ENCODE results near the gene CYFIP1. TPM values are rescaled to one million over a fixed set of nuclear protein-coding genes. Genes with fewer than 3 reads are reported as not detected.

The CYFIP1 gene
- total and polyA plus RNA-seq, 2 of the 13 experiments (the other 11 are each of a cell fraction or from before 2014, with no cell fraction given) = 38.1 to 58.3 TPM

DNA sequence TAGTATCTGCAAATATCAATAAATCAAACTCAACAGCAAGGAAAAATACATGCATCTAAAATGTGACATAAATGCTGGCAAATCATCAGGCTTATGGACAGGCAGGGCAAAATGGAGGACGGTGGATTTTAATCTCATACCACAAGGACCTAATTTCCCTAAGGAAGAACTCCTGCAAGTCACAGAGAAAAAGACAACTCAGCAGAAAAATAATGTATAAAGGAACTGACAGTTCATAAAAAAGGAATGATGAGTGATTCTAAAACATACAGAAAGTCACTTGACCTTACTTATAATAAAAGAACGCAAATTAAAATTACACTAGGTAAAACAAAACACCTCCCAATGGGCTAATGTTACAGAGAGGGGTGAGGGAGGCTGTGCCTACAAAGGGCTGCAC, 42.0 kb upstream of the CYFIP1 start:
- ATAC-seq (no peak), FAIRE-seq (no peak), DNase-seq (ENCODE audit: low spot score) (no peak)
- Histone ChIP-seq H2AFZ (ENCODE audit: low read length) (no peak overlapping the region), H3K4me3 (replicated peaks in 1 of 3; ENCODE audit: insufficient read depth in 1 of 3, low read depth in 2 of 3, low read length in 3 of 3) (no peak overlapping the region), H3K36me3 (replicated peaks in 1 of 2; ENCODE audit: control insufficient read depth in 1 of 2, insufficient read depth in 2 of 2, low read length in 2 of 2) (peaks cover 9 to 56% of the 10 kb centered on the region in 2 experiments), H4K20me1 (ENCODE audit: insufficient read depth, low read length) (no peaks in the 10 kb centered on the region), H3K4me1 (ENCODE audit: insufficient read depth, low read length) (no peaks in the 10 kb centered on the region), H3K9ac (ENCODE audit: insufficient read depth, low read depth, low read length) (no peak overlapping the region), H3K79me2 (ENCODE audit: insufficient read depth, low read length) (no peaks in the 10 kb centered on the region), H3K27me3 (ENCODE audit: control insufficient read depth in 1 of 2, insufficient read depth in 2 of 2, low read length in 2 of 2) (no peaks in the 10 kb centered on the region), H3K4me2 (ENCODE audit: low read depth, low read length) (no peak overlapping the region), H3K27ac (ENCODE audit: extremely low read length, insufficient read depth, low read length) (no peak overlapping the region), H3K9me3 (ENCODE audit: low read length) (no peaks in the 10 kb centered on the region)
- in situ Hi-C loops (cut with HindIII; ENCODE audit: extremely low pct_ligation_motif_present, low pct_unique_long_range_greater_than_20kb) (no loop called here), intact Hi-C loops (cut with micrococcal nuclease; ENCODE audit: unreplicated experiment) (no loop called here)
- ChIA-PET POLR2A (no interaction called here), CTCF (ENCODE audit: low intra/inter-chr PET ratio, low total read pairs) (no interaction called here)
- TF ChIP-seq MAFF (IDR thresholded peaks at IDR 0.05; ENCODE audit: low read depth, low read length) (peak; percentile 66; the same call in 1 of the 2 replicates), MAFK (conservative IDR thresholded peaks at IDR 0.05 in 1 of 2, IDR thresholded peaks at IDR 0.05 in 1 of 2; ENCODE audit: low read length in 2 of 2) (peak; percentile 19 to 66; a peak in 2 of 4 replicates), RFXANK (CRISPR knock-in tag; IDR thresholded peaks at IDR 0.05) (no peak), MEF2D (CRISPR knock-in tag; IDR thresholded peaks at IDR 0.05) (no peak), ZFP82 (CRISPR knock-in tag; IDR thresholded peaks at IDR 0.05; ENCODE audit: borderline replicate concordance) (no peak), FOXM1 (CRISPR knock-in tag; IDR thresholded peaks at IDR 0.05) (no peak)
- TF ChIP-seq, protein P1, sequence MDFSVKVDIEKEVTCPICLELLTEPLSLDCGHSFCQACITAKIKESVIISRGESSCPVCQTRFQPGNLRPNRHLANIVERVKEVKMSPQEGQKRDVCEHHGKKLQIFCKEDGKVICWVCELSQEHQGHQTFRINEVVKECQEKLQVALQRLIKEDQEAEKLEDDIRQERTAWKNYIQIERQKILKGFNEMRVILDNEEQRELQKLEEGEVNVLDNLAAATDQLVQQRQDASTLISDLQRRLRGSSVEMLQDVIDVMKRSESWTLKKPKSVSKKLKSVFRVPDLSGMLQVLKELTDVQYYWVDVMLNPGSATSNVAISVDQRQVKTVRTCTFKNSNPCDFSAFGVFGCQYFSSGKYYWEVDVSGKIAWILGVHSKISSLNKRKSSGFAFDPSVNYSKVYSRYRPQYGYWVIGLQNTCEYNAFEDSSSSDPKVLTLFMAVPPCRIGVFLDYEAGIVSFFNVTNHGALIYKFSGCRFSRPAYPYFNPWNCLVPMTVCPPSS (IDR thresholded peaks at IDR 0.05) = no peak
- 97% methylated on average over 2 of the region's 2 CpGs for WGBS (ENCODE audit: low lambda C conversion rate)
- no TSS peak for BruUV-seq (replicated peaks)

DNA sequence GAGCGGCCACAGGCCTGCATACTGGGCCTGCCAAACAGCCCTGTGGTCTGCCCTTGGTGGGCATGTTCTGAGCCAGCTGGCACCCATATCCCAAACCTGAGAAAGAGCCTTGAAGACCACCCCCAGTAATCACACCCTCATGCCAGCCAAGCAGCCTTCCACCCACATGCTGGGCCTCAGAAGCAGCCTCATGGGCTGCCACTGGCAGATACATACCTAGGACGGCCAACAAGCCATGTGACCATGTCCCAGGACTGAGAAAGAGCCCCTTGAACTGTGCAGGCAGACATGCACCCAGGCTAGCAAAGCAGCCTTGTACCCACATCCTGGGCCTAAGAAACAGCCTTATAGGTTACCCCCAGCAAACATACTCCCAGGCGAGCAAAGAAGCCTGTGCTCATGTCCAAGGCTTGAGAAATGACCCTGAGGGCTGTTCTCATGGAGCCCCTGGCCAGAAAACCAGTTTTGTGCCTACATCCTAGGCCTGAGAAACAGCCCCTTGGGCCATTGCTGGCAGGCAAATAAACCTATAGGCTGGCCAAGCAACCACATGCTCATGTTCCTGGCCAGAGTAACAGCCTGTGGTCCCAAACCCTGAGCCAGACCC, 34.3 kb upstream of the CYFIP1 start:
- Histone ChIP-seq H3K4me3 (replicated peaks in 1 of 3; ENCODE audit: insufficient read depth in 1 of 3, low read depth in 2 of 3, low read length in 3 of 3) (no peak overlapping the region), H3K27me3 (ENCODE audit: control insufficient read depth in 1 of 2, insufficient read depth in 2 of 2, low read length in 2 of 2) (no peaks in the 10 kb centered on the region), H3K4me1 (ENCODE audit: insufficient read depth, low read length) (no peaks in the 10 kb centered on the region), H2AFZ (ENCODE audit: low read length) (no peak overlapping the region), H3K4me2 (ENCODE audit: low read depth, low read length) (no peak overlapping the region), H3K9me3 (ENCODE audit: low read length) (no peaks in the 10 kb centered on the region), H3K9ac (ENCODE audit: insufficient read depth, low read depth, low read length) (no peak overlapping the region), H3K36me3 (replicated peaks in 1 of 2; ENCODE audit: control insufficient read depth in 1 of 2, insufficient read depth in 2 of 2, low read length in 2 of 2) (peaks cover 12 to 57% of the 10 kb centered on the region in 2 experiments), H3K27ac (ENCODE audit: extremely low read length, insufficient read depth, low read length) (no peak overlapping the region), H3K79me2 (ENCODE audit: insufficient read depth, low read length) (no peaks in the 10 kb centered on the region), H4K20me1 (ENCODE audit: insufficient read depth, low read length) (no peaks in the 10 kb centered on the region)
- in situ Hi-C loops (cut with HindIII; ENCODE audit: extremely low pct_ligation_motif_present, low pct_unique_long_range_greater_than_20kb) = no loop called here
- intact Hi-C loops (cut with micrococcal nuclease; ENCODE audit: unreplicated experiment) = no loop called here
- ChIA-PET CTCF (ENCODE audit: low intra/inter-chr PET ratio, low total read pairs) (no interaction called here), POLR2A (no interaction called here)
- DNase-seq (ENCODE audit: low spot score) (no peak), ATAC-seq (no peak; the same call in 2 of the 3 replicates), FAIRE-seq (no peak)
- no TSS peak for BruUV-seq (replicated peaks)
- TF ChIP-seq, protein P2, sequence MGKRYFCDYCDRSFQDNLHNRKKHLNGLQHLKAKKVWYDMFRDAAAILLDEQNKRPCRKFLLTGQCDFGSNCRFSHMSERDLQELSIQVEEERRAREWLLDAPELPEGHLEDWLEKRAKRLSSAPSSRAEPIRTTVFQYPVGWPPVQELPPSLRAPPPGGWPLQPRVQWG (CRISPR knock-in tag; IDR thresholded peaks at IDR 0.05; ENCODE audit: borderline replicate concordance, low read depth) = no peak
- no peak for TF ChIP-seq ZNF383 (CRISPR knock-in tag; IDR thresholded peaks at IDR 0.05; ENCODE audit: borderline replicate concordance)
- TF ChIP-seq, protein P3, sequence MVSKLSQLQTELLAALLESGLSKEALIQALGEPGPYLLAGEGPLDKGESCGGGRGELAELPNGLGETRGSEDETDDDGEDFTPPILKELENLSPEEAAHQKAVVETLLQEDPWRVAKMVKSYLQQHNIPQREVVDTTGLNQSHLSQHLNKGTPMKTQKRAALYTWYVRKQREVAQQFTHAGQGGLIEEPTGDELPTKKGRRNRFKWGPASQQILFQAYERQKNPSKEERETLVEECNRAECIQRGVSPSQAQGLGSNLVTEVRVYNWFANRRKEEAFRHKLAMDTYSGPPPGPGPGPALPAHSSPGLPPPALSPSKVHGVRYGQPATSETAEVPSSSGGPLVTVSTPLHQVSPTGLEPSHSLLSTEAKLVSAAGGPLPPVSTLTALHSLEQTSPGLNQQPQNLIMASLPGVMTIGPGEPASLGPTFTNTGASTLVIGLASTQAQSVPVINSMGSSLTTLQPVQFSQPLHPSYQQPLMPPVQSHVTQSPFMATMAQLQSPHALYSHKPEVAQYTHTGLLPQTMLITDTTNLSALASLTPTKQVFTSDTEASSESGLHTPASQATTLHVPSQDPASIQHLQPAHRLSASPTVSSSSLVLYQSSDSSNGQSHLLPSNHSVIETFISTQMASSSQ (IDR thresholded peaks at IDR 0.05; ENCODE audit: low read depth) = no peak
- TF ChIP-seq, protein P3 (CRISPR knock-in tag; IDR thresholded peaks at IDR 0.05; ENCODE audit: borderline replicate concordance) = no peak
- WGBS (ENCODE audit: low lambda C conversion rate) = no CpG with 5 or more reads among the region's 3 CpGs
